Gastroesophageal sphincter (tissue), 3 donors: ENCODE results near the gene GMDS.

Source experiments
- EP300 ChIP-seq: sonication (generic); formaldehyde crosslinking; IDR thresholded peaks from one replicate; pipeline ENCODE4 v1.6.1; 2017; ENCODE audit warnings: antibody characterized with exemption, mild to moderate bottlenecking
- POLR2A ChIP-seq, 2 donors: fragments of 450-650 bp; IDR thresholded peaks; one replicate each; pipeline ENCODE4 v1.6.1; 2017; ENCODE audit warnings: antibody characterized with exemption in 2 of 2, mild to moderate bottlenecking in 2 of 2, moderate library complexity in 1 of 2
- POLR2AphosphoS5 ChIP-seq: sonication (generic); formaldehyde crosslinking; IDR thresholded peaks from one replicate; pipeline ENCODE4 v1.6.1; 2017; ENCODE audit warnings: antibody characterized with exemption
- TF ChIP-seq, protein P1 (sequence below), 4 experiments: fragments of 200-600 bp in 2 of 4; fragments of 450-650 bp in 2 of 4; sonication (generic) in 1 of 4; IDR thresholded peaks; one replicate each; pipeline ENCODE4 v1.5.1; 2017 to 2019; ENCODE audit warnings: antibody characterized with exemption in 4 of 4, mild to moderate bottlenecking in 2 of 4, moderate library complexity in 2 of 4

DNA sequence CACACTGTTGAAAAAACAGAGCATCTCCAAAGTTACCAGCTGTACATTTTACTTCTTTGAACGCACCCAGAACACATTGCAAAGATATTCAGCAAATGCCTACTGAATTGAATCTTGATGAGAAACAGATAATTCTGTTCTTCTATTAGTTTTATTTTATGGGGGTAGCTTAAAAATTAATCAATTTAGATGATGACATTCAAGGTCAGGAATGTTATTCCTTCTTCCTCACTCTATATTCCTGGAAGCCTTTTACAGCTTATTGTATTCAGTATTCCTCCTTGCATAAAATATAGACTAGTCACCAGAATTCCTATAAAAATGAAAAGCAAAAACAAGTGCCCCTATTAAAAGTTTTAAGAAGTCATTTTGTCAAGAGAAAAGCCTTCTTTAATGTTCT lies 21.4 kb upstream of the GMDS start:
- TF ChIP-seq, protein P1, sequence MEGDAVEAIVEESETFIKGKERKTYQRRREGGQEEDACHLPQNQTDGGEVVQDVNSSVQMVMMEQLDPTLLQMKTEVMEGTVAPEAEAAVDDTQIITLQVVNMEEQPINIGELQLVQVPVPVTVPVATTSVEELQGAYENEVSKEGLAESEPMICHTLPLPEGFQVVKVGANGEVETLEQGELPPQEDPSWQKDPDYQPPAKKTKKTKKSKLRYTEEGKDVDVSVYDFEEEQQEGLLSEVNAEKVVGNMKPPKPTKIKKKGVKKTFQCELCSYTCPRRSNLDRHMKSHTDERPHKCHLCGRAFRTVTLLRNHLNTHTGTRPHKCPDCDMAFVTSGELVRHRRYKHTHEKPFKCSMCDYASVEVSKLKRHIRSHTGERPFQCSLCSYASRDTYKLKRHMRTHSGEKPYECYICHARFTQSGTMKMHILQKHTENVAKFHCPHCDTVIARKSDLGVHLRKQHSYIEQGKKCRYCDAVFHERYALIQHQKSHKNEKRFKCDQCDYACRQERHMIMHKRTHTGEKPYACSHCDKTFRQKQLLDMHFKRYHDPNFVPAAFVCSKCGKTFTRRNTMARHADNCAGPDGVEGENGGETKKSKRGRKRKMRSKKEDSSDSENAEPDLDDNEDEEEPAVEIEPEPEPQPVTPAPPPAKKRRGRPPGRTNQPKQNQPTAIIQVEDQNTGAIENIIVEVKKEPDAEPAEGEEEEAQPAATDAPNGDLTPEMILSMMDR (IDR thresholded peaks at IDR 0.05) = no peak
- TF ChIP-seq EP300 (no peak), POLR2AphosphoS5 (no peak), POLR2A (IDR thresholded peaks at IDR 0.05) (no peak)
